Uterus (tissue), 2 donors: ENCODE data around the gene ZBTB11.

Experiments used
- CTCF ChIP-seq, 4 experiments: fragments of 200-600 bp in 2 of 4; fragments of 450-650 bp in 2 of 4; sonication (generic) in 2 of 4; IDR thresholded peaks; one replicate each; pipeline ENCODE4 v1.5.1; 2016 to 2019; ENCODE audit warnings: antibody characterized with exemption in 4 of 4, mild to moderate bottlenecking in 2 of 4, moderate library complexity in 1 of 4
- POLR2A ChIP-seq, 2 donors: fragments of 450-650 bp; IDR thresholded peaks; one replicate each; pipeline ENCODE4 v1.6.1; 2016; ENCODE audit warnings: antibody characterized with exemption in 2 of 2, mild to moderate bottlenecking in 1 of 2, moderate library complexity in 1 of 2

DNA sequence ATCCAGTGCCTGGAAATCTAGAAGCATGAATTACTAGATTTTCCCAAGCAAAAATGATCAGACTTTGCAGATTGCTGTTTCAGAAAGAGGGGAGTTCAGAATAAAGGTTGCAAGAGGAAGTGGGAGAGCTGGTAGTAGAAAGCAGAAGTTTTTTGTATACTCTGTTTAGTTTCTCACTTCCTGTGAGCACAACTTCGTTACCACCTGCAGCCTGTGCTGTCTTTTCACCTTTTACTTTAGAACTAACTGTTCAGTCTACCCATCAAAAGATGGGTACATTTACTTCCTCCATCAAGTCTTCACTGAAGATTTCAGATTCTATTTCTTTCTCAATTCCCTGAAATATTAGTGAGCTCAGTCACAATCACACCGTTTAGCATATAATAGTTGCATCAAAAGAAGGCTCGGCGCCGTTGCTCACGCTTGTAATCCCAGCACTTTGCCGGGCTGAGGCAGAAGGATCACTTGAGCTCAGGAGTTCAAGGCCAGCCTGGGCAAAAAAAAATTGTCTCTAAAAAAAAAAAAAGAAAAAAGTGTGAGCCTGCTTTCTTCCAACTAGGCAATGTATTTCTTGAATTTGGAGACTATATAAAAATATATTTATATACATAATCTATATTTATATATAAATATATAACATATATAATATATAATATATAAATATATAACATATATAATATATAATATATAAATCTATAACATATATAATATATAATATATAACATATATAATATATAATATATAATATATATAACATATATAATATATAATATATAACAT is 45.7 kb upstream of the ZBTB11 start:
- no peak for TF ChIP-seq POLR2A (IDR thresholded peaks at IDR 0.05)
- TF ChIP-seq CTCF (IDR thresholded peaks at IDR 0.05): no peak
